Right ventricle myocardium superior (tissue), 1 donor: ENCODE results near the gene SFRP2. TPM values are rescaled to one million over a fixed set of nuclear protein-coding genes. Genes with fewer than 3 reads are reported as not detected.

ENCODE experiments used
- ATAC-seq: fragments of 200-7000 bp; cut with Tn5 transposase; one replicate; pipeline ENCODE4 v1.9.1; 2020; ENCODE audit warnings: mild to moderate bottlenecking; ENCODE audit not compliant: poor library complexity
- DNase-seq: peaks from one replicate; pipeline ENCODE4 v3.0.0-alpha.2; 2020
- intact Hi-C: fragments of 100-400 bp; cut with DNase I; formaldehyde crosslinking; loops from one replicate; pipeline ENCODE4 v1.11.2; 2022
- long read RNA-seq: library from polyadenylated mRNA; unstranded; transcript quantifications from one replicate; pipeline ENCODE4 v2.0.0, GENCODE V29; 2021
- total RNA-seq: library from RNA; stranded (reverse); fragmentation: NEBNext Ultra II Directional; extraction: Animal tissue kit (Norgen Biotek cat#: 25700); gene quantifications from one replicate; pipeline ENCODE4 v1.2.1, GENCODE V29; 2021
- donor health status: DM: no; HTN: yes; CAD: no; lungs with severe emphysema.

Gene SFRP2, protein sequence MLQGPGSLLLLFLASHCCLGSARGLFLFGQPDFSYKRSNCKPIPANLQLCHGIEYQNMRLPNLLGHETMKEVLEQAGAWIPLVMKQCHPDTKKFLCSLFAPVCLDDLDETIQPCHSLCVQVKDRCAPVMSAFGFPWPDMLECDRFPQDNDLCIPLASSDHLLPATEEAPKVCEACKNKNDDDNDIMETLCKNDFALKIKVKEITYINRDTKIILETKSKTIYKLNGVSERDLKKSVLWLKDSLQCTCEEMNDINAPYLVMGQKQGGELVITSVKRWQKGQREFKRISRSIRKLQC
- total RNA-seq: not detected
- long read RNA-seq: 0 reads

DNA sequence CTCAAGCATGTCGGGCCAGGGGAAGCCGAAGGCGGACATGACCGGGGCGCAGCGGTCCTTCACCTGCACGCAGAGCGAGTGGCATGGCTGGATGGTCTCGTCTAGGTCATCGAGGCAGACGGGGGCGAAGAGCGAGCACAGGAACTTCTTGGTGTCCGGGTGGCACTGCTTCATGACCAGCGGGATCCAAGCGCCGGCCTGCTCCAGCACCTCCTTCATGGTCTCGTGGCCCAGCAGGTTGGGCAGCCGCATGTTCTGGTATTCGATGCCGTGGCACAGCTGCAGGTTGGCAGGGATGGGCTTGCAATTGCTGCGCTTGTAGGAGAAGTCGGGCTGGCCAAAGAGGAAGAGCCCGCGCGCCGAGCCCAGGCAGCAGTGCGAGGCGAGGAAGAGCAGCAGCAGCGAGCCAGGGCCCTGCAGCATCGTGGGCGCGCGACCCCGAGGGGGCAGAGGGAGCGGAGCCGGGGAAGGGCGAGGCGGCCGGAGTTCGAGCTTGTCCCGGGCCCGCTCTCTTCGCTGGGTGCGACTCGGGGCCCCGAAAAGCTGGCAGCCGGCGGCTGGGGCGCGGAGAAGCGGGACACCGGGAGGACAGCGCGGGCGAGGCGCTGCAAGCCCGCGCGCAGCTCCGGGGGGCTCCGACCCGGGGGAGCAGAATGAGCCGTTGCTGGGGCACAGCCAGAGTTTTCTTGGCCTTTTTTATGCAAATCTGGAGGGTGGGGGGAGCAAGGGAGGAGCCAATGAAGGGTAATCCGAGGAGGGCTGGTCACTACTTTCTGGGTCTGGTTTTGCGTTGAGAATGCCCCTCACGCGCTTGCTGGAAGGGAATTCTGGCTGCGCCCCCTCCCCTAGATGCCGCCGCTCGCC, at the start of gene SFRP2:
SFRP2 (minus strand) TSS at position 671 of the 864 bp plus-strand sequence; CDS start at position 423, 248 bp downstream.
- peak; percentile 40 for DNase-seq
- ATAC-seq: no peak
- intact Hi-C loops: loop anchor here (5.0 to 10.0 kb wide), 2 partner anchors 236 to 524 kb away; no protein-coding TSS in a partner anchor

DNA sequence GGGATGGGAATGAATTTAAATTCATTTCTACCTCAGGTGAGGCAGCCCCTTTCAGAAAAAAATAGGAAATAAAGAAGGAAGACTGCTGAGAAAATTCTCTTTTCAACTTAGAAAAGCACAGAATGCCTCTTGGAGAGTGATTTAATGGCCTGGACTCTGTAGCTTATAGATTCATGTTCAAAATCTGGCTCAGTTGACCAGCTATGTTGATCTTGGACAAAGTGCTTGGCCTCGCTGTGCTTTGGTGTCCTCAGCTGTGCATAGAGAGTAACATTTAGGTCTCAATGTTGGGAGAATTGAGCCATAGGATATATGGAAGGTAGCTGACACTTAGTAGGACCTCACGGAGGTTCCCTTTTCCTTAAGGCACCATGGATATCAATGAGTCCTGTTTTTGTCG, 49.7 kb upstream of the SFRP2 start:
- ATAC-seq (no peak), DNase-seq (no peak)
- intact Hi-C loops: no loop called here

DNA sequence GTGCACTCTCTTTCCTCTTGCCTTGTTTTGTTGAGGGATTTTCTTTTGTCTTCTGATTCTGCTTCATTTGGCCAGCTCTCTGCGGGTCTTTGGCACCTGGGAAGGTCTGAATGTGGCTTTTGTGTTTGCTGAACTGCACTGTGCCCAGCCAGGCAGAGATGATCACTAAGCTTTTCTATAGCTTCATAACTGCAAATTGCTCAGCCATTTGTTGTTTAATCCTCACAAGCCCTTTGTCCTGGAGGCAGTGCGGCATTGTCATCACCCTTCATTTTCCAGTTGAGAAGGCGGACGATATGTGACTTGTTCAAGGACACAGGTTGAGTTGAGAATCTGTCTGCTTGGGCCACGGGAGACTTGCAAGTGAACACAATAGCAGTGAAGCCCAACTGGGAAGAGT, 46.0 kb upstream of the SFRP2 start:
- ATAC-seq (no peak), DNase-seq (no peak)
- intact Hi-C loops: no loop called here

DNA sequence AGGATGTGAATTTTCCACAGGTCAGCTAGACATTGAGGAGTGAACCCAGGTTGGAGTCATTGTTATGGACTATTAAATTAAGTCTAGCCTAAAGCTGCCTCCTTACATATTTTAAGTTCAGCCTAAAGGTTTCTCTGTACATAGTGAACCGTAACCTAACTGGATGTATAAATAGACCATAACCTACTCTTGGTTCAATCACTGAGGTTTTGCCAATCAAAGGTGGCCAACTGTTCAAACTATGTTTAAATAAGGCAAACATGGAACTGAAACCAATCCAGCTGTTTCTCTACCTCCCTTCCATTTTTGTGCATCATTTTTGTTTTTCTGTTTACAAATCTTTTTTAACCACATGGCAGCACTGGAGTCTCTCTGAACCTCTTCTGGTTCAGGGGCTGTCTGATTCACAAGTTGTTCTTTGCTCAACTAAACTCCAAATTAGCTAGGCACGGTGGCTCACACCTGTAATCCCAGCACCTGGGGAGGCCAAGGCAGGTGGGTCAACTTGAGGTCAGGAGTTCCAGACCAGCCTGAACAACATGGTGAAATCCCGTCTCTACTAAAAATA, 43.9 kb upstream of the SFRP2 start:
- ATAC-seq (no peak), DNase-seq (no peak)
- intact Hi-C loops: no loop called here

DNA sequence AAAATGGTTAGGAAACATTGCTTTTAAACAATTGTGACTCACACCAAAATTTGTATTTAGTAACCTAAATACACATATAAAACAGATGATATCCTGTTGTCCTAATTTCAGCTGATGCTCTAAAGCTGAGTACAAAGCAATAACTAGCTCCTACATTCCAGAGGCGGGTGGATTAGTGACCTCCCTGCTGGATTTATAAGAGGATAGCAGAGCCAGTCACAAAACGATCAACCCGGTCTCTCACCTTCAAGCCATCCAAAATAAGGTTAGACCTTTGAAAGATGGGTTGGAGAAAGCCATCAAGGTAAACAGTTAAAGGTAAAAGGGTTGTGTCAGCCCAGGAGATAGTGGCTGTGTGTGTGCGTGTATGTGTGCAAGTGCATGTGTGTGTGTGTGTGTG, 43.2 kb upstream of the SFRP2 start:
- DNase-seq (no peak), ATAC-seq (no peak)
- intact Hi-C loops: no loop called here

- intact Hi-C loops: no loop called here
These were observed 42.4 kb upstream of the SFRP2 start for GRCh38 chr4:153831245-153831644.

GRCh38 chr4:153825691-153826090, 36.8 kb upstream of the SFRP2 start:
- DNase-seq (no peak), ATAC-seq (no peak)
- intact Hi-C loops: no loop called here

More at GRCh38 chr4:153831245-153831644, 42.4 kb upstream of the SFRP2 start:
- ATAC-seq: no peak
- no peak for DNase-seq

GRCh38 chr4:153825126-153825525, 36.2 kb upstream of the SFRP2 start:
- DNase-seq: no peak
- no peak for ATAC-seq
- intact Hi-C loops: no loop called here

- DNase-seq: no peak
- no peak for ATAC-seq
- intact Hi-C loops: no loop called here
These were observed 35.6 kb upstream of the SFRP2 start for GRCh38 chr4:153824501-153824900.

- intact Hi-C loops: no loop called here
- ATAC-seq (no peak), DNase-seq (no peak)
These were observed 34.6 kb upstream of the SFRP2 start for GRCh38 chr4:153823483-153823882.

DNA sequence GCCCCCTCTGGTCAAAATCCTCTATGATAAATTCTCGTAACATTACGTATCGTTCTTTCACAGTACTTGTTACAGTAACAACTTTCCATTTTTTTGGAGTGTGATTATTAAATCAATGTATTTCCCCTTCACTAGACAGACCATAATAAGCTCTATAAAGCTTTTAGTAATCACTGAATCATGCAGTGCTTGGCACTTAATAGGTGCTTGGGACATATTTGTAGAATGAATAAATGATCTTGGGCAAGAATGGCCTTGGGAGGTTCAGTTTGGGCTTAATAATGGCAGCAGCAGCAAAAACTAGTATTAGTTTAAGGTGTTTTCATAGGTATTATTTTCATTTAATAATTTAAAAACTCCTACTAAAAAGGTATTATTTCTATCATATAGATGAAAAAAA, 33.4 kb upstream of the SFRP2 start:
- no peak for ATAC-seq
- DNase-seq: no peak

DNA sequence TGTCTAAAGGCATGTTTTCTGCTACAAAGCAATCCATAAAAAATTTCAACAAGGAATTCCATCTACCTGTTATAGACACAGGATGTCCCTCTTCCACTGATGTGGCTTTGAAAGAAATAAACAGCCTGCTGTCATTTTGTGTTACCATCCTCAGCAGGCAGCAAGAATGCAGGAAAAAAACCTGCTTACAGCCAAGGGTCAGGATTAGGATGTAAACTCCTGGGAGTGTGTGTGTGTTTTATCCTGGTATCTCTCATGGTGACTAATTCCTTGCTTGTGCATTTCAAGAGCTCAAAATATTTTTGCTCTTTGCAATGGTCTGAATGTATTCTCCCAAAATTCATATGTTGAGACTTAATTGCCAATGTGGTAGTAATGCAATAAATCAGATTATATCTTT, 28.6 kb upstream of the SFRP2 start:
- intact Hi-C loops: no loop called here
- DNase-seq: no peak

More for the DNA sequence above, 33.4 kb upstream of the SFRP2 start:
- intact Hi-C loops: no loop called here

GRCh38 chr4:153816542-153816941, 27.7 kb upstream of the SFRP2 start:
- no peak for ATAC-seq
- intact Hi-C loops: no loop called here

More for the DNA sequence above, 28.6 kb upstream of the SFRP2 start:
- no peak for ATAC-seq

DNA sequence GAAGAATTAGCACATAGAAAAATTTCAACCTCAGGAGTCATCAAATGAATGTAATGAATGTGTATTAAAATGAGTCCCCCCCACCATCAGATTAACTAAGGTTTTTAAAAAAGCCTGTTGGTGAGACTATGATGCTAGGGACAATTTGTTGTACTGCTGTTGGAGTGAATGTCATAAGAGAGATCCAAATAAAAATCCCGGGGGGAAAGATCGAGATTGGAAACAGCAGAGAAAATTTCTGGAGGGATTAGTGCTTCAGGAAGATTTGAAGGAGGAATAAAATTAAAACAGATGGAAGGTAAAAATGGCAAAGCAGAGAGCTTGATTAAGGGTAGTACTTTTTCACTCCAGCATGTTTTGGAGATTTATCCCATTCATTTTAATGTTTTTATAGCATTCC, 25.9 kb upstream of the SFRP2 start:
- no peak for DNase-seq
- intact Hi-C loops: no loop called here

More at GRCh38 chr4:153816542-153816941, 27.7 kb upstream of the SFRP2 start:
- DNase-seq: no peak

GRCh38 chr4:153809916-153810810, 21.3 kb upstream of the SFRP2 start:
- DNase-seq (no peak), ATAC-seq (no peak)
- intact Hi-C loops: no loop called here

More for the DNA sequence above, 25.9 kb upstream of the SFRP2 start:
- ATAC-seq: no peak

GRCh38 chr4:153809307-153809706, 20.4 kb upstream of the SFRP2 start:
- intact Hi-C loops: no loop called here
- no peak for DNase-seq
- ATAC-seq: no peak

DNA sequence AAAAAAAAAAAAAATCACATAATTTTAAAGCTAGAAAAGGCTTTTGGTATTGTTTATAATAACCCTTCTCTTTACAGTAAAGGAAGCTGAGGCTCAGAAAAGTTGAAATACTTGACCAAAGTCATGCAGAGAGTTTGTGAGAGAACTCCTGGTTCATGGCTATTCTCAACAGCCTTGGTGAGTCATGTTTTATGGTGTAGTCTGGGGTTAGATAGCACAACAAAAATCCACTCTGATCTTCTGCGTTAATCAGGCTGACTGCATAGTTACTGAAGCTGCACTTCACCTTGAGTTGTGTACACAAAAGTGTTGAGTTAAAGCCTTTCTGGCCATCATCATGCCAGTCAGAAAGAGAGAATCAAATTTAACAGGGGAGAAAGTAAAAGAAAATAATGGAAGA, 19.3 kb upstream of the SFRP2 start:
- ATAC-seq (no peak), DNase-seq (no peak)
- intact Hi-C loops: no loop called here

GRCh38 chr4:153806073-153806472, 17.2 kb upstream of the SFRP2 start:
- intact Hi-C loops: no loop called here
- DNase-seq: peak; percentile 22
- ATAC-seq: no peak

DNA sequence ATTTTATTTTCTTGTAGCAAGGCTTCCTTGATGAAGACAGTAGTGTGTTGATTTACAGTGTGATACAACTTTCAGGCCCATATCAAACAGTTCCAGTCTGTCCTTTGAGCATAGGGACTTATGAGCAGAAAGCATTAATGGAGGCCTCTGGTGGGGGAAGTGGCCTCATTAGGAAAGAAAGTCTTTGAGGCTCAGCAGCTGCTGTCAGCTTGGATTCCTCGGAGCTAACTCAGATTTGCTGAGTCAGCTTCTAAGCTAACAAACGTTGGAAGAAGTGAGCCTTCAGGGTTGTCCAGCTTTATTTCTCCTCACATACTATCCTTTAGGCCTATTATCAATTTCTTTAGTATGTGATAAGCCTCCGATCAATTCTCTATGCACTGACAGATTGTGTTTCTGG, 15.8 kb upstream of the SFRP2 start:
- DNase-seq: no peak
- no peak for ATAC-seq
- intact Hi-C loops: no loop called here
